ENCODE results near the gene TGFBRAP1.

The TGFBRAP1 gene

GRCh38 chr2:105236060-105236424 is 93.5 kb downstream of the TGFBRAP1 start:
- DNase-seq, result no peak

GRCh38 chr2:105235388-105236059 is 94.0 kb downstream of the TGFBRAP1 start:
- peak; percentile 82 for DNase-seq

- DNase-seq, result no peak
Observed at GRCh38 chr2:105231232-105231619, 98.3 kb downstream of the TGFBRAP1 start.

GRCh38 chr2:105224444-105224843 is 105.1 kb downstream of the TGFBRAP1 start:
- no peak for DNase-seq

DNA sequence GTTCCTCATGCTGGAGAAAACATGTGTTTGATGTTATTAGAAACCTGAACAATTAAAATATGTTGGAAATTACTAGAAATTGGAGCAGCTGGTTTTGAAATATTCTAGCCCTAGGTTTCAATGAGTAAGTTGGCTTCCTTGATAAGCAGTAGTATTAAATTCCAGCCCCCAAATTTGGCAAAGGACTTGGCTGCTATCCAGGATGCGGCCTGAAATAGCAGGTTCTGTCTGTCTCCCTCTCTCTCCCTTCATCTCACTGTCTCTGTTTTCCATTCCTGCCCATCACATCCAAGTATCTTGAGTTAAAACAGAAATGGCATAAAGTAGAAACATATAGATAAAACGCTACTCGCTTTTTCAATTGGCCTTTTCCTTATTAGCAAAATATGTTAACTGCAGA is 108.9 kb downstream of the TGFBRAP1 start:
- no peak for DNase-seq

DNA sequence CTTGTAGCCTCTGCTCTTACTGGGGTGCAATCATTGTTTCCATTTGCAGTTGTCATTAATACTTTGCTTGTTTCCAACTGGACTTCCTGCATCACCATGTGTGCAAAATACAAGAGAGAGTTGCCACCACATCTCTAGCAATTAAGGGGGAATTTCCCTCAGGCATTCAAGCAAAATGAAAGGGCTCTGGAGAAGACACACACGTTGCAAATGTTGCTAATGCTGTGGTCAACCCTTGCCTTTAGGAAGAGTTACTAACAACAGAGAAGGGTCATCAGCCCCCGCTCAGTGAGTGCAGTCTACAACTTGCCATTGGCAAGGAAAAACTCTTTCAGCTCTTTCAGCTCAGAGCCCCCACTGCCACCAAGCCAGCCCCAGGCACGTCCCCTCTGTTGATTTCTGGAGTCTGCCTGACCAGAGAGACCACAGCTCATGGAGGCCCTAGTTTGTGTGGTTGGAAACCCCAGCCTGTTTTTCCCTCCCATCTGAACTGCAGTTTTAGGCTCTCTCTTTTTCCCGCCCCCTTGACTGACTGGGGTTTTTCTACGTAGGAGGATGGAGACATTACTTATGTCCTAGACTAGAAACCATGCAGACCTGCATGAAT is 113.8 kb downstream of the TGFBRAP1 start:
- DNase-seq, result no peak

Measured in RPMI8226 (cell line).